Dermis blood vessel endothelial cell (primary cell): ENCODE measurements around the gene POLL. TPM values are rescaled to one million over a fixed set of nuclear protein-coding genes. Genes with fewer than 3 reads are reported as not detected.

Experiments
- DNase-seq: peaks from one replicate; pipeline ENCODE4 v3.0.0; 2010
- total RNA-seq: library from RNA; depleted of rRNA; stranded (reverse); fragments of >200 nt; gene quantifications from 2 replicates; pipeline ENCODE4 v1.2.3, GENCODE V29; 2014

POLL gene
- total RNA-seq, 1 donor from 2014 or later: 16.3 TPM

DNA sequence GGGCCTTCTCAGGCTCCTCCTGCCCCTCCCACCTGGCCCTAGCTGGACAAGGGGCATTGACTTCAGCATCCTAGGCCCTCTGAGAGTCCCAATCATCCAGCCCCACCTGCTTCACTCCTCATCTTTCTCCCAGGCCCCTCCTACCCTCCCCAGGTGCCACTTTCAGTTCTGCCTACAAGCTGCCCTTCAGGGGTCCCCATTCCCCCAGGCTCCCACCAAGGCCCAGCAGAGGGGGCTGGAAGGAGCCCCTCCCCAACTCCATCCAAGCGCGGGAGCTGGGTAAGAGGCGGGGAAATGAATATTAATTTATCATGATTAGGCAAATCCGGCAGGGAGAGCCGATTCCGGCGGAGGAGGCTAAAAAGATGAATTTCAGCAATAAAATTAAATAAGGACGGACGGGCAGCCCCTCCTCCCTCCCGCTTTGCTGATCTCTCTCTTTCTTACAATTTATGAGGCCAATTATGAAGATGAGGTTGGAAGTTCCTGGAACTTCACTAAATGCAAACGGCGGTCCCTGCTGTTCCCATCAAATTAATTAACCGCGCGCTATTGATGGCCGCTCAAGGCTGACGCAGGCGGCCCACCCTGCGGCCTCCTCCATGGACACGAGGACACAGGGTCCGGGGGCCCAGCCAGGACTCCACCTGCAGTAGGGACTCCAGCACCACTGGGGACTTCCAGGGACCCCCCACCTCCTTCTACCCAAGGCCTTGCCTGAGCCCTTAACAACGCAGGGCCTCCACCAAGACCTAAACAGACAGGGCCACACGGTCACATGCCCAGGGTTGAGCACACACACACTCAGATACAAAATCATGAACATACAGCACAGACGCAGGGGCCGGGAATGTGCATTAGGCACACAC lies 13.9 kb downstream of the POLL start:
- DNase-seq: no peak

DNA sequence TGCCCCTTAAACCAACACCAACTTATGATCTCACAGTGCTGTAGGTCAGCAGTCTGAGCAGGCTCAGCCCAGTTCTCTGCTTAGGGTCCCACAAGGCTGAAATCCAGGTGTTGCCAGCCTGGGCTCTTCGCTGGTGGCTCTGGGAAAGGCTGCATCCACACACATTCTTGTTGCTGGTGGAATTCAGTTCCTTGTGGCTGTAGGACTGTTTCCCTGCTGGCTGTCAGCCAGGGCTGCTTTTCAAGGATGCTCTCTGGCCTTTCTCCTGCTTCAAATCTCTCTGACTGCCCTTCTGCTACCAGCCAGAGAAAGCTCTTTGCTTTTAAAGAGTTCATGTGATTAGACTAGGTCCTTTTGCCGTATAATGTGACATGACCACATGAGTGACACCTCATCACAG lies 15.3 kb downstream of the POLL start:
- no peak for DNase-seq

DNA sequence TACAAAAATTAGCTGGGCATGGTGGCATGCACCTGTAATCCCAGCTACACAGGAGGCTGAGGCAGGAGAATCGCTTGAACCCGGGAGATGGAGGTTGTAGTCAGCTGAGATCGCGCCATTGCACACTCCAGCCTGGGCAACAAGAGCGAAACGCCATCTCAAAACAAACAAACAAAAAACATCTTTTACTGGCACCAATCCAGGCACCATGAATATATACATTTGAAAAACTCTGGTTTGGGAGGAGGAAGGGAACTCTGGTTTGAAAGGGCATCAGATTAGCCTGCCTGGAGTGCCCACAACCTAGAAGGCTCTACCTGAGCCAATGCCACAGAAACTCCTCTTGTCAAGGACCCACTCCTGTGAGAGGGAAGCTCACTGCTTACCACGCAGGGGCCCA lies 15.9 kb downstream of the POLL start:
- no peak for DNase-seq

DNA sequence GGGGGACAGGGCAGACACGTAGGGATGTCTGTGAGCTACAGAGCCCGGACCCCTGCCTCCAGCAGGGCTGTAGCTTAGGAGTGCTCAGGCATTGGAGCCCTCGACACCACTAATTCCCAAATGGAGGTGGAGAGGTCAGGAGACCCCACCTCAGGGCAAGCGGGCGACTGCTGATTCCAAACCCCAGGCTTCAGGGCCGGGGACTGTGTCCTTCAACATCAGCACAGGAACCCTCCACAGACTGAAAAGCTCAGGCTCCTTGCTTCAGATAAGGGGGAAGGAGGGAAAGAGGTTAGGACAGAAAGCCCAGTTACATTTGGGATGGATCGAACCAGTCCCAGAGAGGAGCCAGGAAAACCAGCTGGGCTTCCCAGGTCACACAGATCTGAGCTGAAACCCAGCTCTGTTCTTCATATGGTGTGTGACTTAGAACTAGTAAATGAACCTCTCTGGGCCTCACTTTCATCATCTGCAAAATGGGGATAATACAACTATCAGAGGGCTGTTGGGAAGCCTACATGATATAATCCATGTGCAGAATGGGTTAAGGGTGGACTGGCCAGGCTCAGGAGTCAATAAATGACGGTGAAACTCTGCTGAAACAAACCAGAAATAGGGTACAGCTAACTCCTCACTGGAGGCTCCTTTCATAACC lies 16.7 kb downstream of the POLL start:
- no peak for DNase-seq

DNA sequence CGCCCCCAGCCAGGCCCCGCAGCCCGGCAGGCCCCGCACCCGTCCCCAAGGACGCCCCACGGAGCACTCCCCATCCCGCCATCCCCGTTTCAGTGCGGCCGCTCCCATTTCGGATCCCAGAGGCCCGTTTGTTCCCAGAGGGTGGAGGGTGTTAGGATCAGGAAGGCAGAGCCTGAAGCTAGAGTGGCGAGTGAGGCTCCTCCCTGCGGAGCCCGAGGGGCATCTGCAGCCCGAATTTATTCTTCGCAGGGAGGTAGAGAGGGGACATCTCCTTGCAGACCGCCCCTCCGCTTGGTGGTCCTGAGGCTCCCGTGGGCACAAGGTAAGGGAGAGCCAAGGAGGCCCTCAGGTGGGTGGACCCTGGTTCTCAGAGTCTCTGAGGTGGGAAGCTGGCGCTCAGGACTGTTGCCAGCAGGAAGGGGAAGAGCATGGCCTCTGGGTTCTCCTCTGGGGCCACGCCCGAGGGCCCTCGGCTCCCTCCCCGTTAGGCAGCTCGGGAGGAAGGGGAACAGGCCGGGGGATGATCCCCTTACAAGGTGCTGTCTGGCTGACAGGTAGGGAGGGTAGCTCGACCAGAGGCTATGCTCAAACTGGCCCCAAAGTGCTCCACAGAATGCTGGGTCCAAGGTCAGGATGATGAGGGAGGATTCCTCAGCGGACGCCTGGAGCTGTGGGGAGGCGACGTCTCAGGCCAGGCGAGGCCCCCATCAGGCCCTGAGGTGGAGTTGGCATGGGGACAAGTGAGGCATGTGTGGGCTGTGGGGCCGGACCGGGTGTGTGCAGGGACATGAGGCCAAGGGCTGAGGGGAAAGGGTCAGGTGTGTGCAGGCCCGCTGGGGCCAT lies 17.4 kb downstream of the POLL start:
- no peak for DNase-seq

DNA sequence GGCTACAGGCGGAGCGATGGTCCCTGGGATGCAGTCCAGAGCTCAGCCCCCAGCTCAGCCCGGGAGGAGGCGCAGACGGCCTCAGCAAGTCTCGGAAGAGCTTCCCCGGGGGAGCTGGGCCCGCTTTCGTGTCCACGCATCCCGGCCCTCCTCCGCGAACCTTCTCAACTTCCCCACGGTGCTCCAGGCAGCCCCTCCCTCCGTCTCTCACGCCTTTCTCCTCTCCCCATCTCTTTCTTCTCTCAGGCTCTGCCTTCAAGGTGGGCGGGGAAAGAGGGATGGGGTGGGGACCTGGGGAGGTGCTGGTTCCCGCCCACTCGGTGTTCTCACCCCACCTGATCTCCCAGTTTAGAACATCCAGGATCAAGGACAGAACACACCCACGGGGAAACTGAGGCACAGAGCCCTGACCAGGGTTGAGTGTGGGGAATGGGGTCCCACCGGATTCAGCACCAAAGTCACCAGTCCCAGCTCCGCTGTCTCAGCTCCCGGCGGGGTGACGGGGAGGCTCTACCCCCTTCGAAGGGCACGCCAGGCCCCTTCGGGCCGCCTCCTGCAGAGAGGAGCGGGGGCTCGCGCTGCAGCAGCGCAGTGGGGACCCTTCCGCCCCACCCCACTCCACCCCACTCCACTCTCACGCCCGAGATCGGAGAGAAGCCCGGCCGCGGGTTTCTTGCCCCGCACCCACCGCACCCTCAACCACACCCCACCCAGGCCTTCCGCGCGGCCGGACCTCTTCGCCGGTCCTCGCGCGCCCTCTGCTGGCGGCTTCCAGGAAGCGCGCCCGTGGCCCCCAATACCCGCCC lies 18.2 kb downstream of the POLL start:
- peak; percentile 72 for DNase-seq

DNA sequence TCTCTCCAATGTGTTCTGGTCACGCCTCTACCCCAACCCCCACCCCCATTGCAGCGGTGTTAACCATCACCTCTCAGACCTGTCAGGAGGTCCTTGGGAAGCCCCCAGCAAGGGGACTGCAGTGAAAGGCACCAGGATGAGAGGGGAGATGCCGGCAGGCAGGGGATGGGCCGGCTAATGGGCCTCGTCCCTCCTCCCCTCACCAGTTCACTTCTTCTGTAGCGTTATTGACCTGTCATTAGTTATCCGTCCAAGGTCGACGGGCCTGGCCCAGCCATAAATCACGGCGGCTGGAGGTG lies 18.8 kb downstream of the POLL start:
- DNase-seq: no peak

DNA sequence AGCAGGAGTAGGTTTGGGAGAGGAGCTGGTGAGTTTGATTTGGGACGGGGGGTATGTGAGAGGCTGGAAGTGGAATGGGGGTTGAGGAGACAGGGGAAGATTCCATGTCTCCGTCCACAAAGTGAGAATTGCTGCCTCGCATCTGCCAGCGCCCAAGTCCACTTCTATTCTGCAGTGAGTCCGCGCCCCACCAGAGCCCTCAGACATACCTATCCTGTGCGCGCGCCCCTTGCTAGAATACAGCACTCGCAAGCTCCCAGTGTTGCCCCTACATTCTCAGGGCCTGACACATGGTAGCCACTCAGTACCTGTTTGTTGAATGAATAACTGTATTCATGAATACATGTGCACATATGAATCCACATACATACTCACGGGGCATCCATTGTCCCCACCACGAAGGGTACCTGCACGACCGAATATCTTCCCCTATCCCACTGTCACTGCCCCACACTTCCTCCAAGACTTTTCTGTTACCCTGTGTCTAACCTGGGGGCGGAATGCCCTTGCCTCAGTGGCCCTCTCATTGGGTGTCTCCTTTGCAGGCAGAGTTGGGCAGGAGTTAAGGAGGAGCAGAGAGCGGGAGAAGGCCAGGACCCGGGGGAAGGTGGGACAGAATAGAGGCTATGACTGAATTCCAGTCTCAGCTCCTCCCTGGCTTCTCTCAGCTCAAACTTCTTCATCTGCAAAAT lies 19.9 kb downstream of the POLL start:
- no peak for DNase-seq

DNA sequence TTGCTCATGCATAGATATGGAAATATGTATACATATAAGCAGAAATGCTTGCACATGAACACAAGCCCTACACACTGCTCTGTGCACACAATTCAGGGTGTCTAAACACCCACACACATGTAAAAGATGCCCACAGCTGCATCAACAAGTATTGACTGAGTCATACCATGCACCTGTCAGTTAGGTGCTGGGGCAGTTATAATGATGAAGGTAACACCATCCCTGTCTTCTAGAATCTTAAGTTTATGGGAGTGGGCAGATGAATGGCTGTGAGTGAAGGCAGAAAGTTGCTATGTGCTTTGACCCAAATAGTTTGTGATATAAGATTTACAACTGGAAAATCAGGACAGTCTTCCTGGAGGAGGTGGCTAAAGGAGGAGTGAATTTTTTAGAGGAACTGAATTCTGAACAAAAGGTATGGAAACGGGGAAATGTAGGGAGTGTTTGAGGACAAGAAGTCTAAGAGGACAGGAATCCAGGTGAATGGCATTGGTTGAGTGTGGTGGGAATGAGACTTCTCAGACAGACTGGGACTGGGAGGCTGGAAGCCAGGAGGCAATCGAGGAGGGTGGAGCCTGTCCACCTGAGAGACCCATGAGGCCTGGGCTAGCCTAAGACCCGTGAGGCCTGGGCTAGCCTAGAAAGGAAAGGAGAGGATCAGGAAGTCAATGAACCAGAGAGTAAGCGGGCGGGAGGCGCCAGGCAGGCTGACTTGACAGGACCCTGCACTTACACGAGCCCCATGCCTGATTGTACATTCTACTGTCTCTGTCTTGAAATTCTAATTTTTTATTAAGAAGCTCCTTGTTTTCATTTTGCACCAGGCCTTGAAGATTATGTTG lies 20.7 kb downstream of the POLL start:
- no peak for DNase-seq

DNA sequence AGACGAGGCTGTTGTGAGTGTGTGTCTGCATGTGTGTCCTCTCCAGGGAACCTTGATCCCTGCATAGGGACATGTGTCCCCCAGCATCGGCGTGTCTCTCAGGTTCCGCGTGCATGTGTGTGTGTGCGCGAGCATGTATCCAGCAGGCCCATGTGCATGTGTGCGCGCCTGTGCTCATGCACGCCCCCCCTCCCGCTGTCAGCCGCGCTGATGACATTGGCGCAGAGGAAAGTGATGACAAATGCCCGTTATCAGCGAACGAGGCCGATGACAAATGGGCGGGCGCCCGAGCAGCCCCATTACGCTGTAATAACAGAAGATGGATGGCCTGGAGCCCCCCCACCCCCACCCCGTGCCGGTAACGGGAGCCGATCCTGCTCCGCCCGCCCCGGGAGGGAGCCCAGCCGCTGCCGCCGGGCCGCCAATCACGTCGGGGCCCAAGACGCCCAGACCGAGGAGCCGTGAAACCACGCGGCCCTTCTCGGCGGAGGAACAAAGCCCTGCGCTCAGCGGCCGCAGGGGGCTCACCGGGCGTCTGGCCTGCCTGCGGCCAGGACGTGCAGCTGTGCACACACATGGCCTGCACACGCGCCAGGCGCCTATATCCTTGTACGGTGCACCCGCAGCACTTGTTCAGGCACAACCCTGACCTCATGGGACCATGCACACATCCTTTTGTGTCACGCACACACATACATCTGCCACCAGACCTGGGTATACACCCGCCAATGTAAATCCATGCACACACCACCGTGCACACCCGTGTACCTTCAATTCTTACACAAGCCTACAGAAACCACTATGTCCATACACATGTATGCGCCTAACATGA lies 21.5 kb downstream of the POLL start:
- peak; percentile 44 for DNase-seq

DNA sequence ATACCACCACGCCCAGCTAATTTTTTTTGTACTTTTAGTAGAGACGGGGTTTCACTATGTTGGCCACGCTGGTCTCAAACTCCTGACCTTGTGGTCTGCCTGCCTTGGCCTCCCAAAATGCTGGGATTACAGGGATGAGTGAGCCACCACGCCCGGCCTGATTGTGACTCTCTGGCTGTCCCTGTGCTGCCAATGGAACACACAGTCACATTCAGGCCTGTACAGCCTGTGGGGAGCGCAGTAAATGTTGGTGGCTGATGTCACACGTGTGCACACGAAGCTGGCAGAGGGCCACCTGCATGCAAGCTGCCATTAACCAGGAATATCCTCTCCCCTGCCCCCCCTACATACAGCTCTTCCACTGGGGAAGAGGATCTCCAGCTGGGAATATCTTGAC lies 22.1 kb downstream of the POLL start:
- no peak for DNase-seq

DNA sequence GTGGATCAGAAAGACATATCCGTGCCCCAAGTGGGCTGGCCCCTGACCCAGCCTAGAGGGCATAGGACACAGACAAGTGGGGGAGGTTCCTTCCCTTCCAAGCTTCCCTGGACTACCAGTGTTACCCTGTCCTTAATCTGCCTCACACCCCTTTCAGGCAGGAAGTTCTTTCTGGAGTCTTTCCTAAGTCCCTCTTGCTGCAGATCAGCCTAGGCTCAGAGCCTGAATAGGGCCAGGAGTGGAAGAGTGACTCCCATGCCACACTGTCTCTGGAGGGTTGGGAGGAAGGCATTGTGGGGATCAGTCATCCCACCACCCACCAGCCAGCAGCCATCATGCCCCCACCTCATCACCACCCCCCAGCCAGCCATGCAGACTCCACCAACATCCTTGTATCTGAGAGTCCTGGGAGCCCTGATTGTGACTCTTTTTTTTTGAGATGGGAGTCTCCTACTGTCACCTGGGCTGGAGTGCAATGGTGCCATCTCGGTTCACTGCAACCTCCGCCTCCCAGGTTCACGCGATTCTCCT lies 22.6 kb downstream of the POLL start:
- DNase-seq: no peak

DNA sequence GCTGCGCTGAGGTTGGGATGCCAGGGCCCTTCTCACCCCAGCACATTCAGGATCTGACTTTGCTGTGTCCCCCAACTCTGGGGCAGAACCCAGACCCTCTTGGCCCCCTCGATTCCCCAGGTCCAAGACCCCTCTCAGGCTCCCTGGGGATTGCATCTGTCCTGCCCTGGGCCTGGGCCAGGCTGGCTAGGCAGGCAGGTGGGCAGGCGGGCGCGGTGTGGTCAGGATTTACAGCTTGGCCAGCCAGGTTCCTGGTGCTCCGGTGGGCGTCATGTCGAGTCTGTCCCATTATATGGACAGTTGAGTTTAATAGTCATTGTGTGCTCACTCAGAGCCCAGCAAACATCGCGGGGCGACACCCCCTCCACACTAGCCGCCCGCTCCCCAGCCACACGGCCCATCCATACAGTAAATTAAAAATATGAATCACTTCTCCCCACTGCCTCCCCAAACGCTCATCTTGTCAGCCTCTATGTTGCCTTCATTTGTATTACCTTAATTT lies 23.5 kb downstream of the POLL start:
- DNase-seq: no peak

DNA sequence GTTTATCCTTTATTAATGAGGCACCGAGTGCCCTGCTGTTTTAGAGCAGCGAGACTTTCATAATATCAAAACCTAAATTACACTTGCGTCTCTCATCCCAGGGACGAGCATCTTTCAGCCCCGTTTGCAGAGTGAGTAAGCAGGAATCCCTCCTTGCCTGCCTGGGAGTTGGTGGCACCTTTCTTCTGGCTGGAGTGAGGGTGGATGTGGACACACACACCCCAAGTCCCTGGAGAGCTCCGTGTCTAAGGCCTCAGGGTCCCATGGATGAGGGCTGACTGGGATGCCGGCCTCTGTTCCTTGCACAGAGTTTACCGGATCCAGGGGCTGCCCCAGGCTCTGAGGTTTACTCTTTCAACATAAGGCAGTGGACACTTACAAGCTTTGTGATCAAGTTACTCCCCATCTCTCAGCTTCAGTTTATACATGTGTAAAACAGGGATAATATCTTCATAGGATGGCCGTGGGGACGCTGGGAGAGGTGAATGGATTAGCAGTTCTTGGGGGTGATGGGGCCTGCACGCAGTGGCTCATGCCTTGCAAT lies 24.5 kb downstream of the POLL start:
- DNase-seq: no peak

DNA sequence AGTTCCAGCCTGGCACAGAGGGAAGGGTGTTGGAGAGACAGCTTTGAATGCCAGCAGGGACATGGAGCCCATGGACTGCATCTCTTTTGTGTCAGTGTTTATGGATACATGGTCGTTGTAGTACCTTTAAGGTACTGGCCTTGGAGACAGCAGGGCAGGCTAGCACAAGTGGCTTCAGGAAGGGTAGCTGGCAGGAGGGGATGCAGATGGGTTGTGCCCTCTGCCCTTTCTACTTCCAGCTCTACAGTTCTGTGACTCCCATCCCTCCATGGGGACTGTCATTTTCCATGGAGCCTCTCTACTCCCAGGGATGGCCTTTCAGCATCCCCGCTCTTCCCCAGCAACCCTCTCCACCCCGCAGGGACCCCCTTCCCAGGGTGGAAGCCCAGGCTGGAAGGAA lies 25.1 kb downstream of the POLL start:
- peak; percentile 51 for DNase-seq

DNA sequence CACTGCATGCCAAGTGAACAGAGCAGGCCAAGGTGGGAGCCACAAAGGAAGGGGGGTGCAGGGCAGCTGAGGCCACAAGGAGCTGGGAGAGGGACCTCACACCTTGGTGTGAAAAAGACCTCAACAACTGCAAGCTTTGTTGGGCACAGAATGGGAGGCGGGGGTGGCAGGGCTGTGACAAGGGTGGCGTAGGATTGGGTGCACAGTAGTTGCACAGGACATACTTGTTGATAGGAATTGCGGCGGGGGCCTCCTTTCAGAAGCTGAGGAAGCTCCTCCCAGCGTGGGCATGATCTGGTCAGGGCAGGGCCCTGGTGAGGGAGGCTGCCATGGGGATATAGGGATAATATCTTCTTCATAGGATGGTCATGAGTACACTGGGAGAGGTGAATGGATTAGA lies 25.8 kb downstream of the POLL start:
- DNase-seq: no peak

DNA sequence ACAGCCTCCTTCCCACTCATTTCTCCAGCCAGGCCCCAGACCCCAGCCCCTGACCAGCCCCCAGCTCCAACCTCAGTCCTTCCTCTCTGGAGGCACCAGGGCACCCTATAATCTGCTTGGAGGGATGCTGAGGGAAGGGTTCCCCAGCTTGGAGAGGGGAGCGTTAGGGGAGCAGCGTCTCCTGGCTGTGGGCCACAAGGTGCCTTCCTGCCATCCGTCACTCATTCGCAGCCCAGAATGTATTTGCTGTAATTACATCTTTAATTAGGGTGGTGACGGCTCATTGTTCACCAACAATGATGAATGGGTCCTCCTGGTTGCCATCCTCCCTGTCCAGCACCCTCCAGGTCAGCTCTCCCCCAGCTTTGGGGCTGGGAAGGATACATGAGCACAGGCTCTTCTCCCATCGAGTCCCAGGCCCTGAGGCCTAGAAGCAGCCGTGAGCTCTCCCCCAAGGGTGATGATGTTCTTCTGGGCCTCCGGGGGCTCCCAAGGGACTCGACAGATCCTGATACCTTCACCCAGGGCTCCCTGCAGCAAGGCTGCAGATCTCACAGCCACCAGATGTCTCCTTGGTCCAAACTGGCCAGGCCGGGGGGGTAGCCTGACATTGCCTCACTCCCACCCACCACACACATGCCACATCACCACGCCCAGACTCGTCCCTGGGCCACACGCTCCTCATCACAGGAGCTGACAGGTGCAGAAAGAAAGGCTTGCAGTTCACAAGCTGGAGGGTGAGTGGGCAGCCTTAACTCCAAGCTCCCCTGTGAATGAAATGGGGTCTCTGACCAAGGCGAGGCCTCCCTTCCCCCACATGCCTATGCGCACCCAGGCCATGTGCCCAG lies 26.8 kb downstream of the POLL start:
- no peak for DNase-seq

DNA sequence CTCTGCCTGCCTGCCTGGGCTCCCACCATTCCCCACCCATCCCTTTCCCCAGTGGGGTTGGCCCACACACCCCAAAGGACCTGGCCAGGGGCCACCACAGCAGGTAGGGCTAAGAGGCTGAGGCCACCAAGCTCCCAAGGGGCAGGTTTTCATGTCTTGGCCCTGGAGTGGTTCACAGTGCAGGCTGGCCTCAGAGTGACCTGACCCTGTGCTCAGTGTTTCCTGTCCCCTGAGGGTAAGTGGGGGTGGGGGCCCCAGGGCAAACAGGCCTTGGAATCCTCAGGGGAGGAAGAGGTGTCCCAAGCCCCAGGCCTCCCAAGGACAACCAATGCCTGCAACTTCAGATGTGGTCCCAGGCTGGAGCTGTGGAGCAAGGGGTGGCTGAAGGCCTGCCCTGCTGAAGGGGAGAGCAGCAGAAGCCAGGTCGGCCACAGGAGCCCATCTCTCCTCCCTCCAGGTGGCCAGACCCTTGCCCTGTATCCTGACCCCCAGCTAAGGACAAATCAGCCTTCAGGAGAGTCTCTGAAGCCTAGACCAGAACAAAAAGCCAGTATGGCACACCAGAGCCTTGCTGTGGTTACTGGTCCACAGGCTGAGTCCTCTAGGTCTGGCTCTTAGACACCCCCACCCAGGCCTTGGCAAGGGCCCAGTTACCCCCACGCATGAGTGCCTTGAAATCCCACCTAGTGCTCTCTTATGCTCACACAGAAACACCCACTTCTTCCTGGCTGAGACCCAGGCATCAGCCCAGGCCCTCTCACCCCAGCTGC lies 27.6 kb downstream of the POLL start:
- DNase-seq: no peak
